NT2/D1 (cell line): ENCODE results near the gene ABLIM2.

Experiments
- DNase-seq: peaks from one replicate; pipeline ENCODE4 v3.0.0-alpha.2; 2011; ENCODE audit warnings: low read depth, low spot score
- H3K27me3 ChIP-seq: 2 replicates; pipeline ENCODE4 v1.6.0; 2011; ENCODE audit warnings: mild to moderate bottlenecking; ENCODE audit not compliant: insufficient read length, insufficient read depth
- H3K36me3 ChIP-seq: 2 replicates; pipeline ENCODE4 v1.6.1; 2011; ENCODE audit warnings: mild to moderate bottlenecking, low read length, mixed read lengths; ENCODE audit not compliant: insufficient read depth, insufficient read length
- H3K4me1 ChIP-seq: 2 replicates; pipeline ENCODE4 v1.5.1; 2011; ENCODE audit not compliant: insufficient read depth, insufficient read length
- H3K4me3 ChIP-seq: 2 replicates; pipeline ENCODE4 v1.5.1; 2011; ENCODE audit warnings: low read depth; ENCODE audit not compliant: insufficient read length
- H3K9ac ChIP-seq: 2 replicates; pipeline ENCODE4 v1.6.0; 2011; ENCODE audit warnings: low read depth; ENCODE audit not compliant: insufficient read length
- H3K9me3 ChIP-seq: 2 replicates; pipeline ENCODE4 v1.5.1; 2011; ENCODE audit warnings: mild to moderate bottlenecking, low read length; ENCODE audit not compliant: insufficient read depth
- SUZ12 ChIP-seq: IDR thresholded peaks from 2 replicates; pipeline ENCODE4 v1.6.1; 2011; ENCODE audit not compliant: insufficient read length, insufficient read depth; ENCODE audit errors: extremely low read depth
- YY1 ChIP-seq: IDR thresholded peaks from 2 replicates; pipeline ENCODE4 v1.6.1; 2011; ENCODE audit not compliant: insufficient read length, insufficient read depth
- ZNF274 ChIP-seq: IDR thresholded peaks from 2 replicates; pipeline ENCODE4 v1.6.1; 2011; ENCODE audit warnings: mild to moderate bottlenecking, low read depth, low read length

The ABLIM2 gene

DNA sequence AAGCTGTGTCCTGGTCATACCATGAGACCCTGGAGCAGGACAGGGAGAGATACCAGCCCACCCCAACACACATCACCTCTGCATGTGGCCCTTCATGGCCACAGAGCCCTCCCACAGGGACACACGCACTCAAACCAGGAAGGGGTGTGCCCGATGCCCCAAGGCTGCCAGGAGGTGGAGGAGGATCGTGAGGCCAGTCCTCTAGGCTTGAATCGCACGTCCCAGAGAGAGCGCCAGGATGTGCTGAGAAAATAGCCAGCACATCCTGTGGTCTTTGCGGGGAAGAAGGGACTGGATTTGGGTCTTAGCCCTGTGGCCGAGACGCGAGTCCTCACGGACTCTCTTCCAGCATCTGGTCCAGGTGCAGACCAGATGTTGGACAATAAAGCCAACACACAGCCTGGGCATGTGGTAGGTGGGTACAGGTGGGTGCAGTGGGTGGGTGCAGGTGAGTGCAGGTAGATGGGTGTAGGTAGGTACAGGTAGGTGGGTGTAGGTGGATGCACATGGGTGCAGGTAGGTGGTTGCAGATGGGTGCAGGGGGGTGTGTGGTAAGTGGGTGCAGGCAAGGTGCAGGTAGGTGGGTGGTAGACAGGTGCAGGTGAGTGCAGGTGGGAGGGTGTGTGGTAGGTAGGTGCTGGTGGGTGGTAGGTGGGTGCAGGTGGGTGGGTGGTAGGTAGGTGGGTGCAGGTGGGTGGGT, 124.6 kb downstream of the ABLIM2 start:
- Histone ChIP-seq H3K9ac (no peak overlapping the region), H3K4me3 (no peak overlapping the region), H3K4me1 (peaks cover 21% of the 10 kb centered on the region), H3K36me3 (no peaks in the 10 kb centered on the region), H3K27me3 (no peaks in the 10 kb centered on the region), H3K9me3 (no peaks in the 10 kb centered on the region)
- DNase-seq: no peak
- TF ChIP-seq YY1: no peak

DNA sequence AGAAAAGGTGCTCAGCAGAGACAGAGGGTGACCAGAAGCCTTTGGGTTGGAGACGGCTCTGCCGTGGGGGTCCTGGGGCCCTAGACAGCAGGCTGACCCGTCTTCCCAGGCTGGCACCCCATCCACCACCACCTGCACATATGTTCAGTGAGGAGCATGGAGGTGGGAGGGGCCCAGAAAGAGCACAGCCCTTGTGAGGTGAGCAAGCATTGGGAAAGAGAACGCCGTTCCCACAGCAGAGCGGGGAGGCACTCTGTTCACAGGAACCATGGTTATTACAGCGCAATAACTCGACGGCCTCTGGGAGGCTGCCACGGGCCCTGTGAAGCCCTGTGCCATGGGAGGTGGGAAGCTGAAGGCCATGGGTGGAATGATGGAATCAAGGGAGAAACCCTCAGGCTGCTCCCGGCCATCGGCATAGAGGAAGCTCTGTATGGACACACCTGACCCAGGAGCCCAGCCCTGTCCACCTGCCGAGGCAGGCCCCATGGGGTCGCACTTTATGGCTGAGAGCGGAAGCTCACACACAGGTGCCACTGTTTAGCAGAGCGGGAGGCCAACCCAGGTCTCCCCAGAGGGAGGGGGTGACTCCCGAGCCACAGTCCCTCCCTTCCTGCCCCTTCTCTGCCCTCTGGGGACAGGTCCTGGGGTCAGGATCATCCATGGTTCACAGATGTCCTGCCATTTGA, 125.4 kb downstream of the ABLIM2 start:
- Histone ChIP-seq H3K9me3 (no peaks in the 10 kb centered on the region), H3K27me3 (no peaks in the 10 kb centered on the region), H3K36me3 (no peaks in the 10 kb centered on the region), H3K4me1 (peaks cover 14% of the 10 kb centered on the region), H3K4me3 (no peak overlapping the region), H3K9ac (no peak overlapping the region)
- DNase-seq: no peak
- TF ChIP-seq YY1 (no peak), ZNF274 (no peak), SUZ12 (no peak)

DNA sequence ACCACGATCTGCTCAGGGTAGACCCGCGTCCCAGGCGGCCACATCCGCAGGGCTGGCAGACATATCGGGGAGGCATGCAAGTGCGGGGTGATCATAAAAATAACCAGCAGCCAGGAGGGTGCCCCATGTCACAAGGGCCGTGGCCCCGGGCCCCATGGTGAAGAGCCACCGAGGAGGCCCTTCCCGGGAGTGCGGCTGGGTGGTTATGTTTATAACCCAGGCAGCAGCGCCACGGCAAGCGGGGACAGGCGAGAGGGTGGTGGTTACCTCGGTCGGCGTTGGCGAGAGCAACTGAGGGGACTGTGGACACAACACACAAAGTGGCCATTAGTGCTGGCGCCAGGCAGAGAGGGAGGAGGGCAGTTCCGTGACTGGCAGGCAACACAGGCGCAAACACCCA, 126.2 kb downstream of the ABLIM2 start:
- no peak for DNase-seq
- H3K36me3 ChIP-seq: no peaks in the 10 kb centered on the region
- H3K4me1 ChIP-seq: peaks cover 12% of the 10 kb centered on the region
- H3K4me3 ChIP-seq: no peak overlapping the region
- no peaks in the 10 kb centered on the region for H3K27me3 ChIP-seq
- no peaks in the 10 kb centered on the region for H3K9me3 ChIP-seq
- TF ChIP-seq ZNF274: no peak
- no peak for TF ChIP-seq YY1
- no peak for TF ChIP-seq SUZ12
- H3K9ac ChIP-seq: no peak overlapping the region

DNA sequence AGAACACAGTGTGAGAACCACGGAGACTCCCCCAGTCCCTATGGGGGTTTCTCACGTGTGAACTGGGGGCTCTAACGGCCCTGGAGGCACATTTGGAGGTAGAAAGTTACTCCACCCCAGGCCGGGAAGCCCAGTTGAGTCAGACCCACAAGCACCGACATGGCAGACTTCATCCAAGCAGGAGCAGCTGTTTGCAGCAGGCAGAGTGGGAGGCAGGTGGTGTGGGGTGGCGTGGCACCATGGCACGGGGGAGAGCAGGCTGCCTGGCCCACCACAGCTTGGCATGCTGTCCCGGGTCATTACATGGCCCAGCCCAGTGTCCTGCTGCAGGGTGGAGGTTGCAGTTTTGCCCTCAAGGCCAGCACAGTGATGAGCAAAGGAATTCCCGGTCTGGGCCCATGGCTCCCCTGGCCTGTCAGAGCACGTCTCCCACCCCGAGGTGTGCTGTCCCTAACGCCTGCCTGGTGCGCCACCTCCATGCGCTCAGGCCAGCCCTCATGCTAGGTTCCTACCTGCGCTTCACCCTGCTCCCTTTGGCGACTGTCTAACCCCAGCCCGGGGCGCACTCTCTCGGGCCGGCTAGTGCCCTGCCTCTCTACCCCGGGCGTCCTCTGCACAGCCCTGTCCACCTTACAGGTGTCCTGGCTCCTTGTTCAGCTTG, 128.4 kb downstream of the ABLIM2 start:
- TF ChIP-seq ZNF274 (no peak), YY1 (no peak), SUZ12 (no peak)
- H3K4me3 ChIP-seq: no peak overlapping the region

DNA sequence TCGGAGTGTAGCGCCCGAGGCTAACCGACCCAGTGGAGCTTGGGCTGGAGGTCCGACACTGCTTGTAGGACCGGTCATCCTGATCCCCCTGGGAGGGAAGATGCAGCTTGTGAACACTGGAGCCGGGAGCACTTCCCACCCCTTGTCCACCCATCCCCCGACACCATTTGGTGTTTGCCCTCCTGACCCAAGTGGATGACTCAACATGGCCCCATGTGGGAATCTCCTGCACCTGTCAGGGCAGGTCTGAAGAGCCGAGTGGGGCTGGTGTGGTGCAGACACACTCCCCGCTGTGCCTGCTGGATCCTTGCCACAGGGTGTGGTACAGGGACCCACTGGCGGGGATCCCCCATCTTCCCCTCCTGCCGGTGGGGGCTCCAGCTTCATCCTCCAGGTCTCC, 128.9 kb downstream of the ABLIM2 start:
- no peak for TF ChIP-seq SUZ12
- no peak for TF ChIP-seq YY1
- TF ChIP-seq ZNF274: no peak

More for the DNA sequence above, 128.4 kb downstream of the ABLIM2 start:
- H3K4me1 ChIP-seq: peaks cover 12% of the 10 kb centered on the region
- H3K9me3 ChIP-seq: no peaks in the 10 kb centered on the region
- no peaks in the 10 kb centered on the region for H3K27me3 ChIP-seq
- no peak overlapping the region for H3K9ac ChIP-seq
- no peaks in the 10 kb centered on the region for H3K36me3 ChIP-seq
- no peak for DNase-seq

DNA sequence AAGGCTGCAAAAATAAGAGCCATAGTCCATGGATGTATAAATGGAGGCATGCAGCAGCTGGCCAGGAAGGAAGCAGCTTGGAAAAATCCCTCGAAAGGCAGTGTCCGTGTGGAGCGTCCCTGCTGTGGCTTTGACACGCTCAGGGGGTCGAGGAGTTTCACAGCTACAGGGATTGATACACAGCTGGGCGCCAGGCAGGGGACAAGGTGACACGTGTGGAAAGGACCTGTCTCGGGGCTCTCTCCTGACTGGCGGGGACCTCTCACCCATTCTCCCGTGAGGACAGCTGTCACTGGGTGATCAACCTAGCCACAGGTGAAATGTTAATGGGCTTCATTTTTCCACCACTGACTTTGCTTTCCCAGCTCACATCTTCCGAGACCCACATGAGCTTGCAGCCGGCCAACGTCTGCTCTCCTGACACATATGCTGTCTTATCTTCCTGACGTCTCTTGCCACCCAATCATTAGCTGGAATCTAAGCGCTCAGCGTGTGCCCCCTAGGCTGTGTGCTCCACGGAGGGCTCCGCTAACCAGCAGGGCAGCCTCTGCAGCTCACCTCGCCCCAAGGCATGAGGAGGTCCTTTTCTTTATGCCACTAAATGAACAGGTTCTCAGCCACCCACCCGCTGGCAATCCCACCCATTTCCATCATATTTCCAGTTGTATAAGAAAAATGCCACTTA, 129.6 kb downstream of the ABLIM2 start:
- Histone ChIP-seq H3K4me1 (peaks cover 15% of the 10 kb centered on the region), H3K9ac (no peak overlapping the region), H3K36me3 (no peaks in the 10 kb centered on the region), H3K9me3 (no peaks in the 10 kb centered on the region), H3K4me3 (no peak overlapping the region), H3K27me3 (no peaks in the 10 kb centered on the region)
- DNase-seq: no peak
- TF ChIP-seq SUZ12 (no peak), ZNF274 (no peak), YY1 (no peak)

More for the DNA sequence above, 128.9 kb downstream of the ABLIM2 start:
- H3K9me3 ChIP-seq: no peaks in the 10 kb centered on the region
- H3K36me3 ChIP-seq: no peaks in the 10 kb centered on the region
- H3K4me3 ChIP-seq: no peak overlapping the region
- H3K9ac ChIP-seq: no peak overlapping the region
- peaks cover 10% of the 10 kb centered on the region for H3K4me1 ChIP-seq
- DNase-seq: no peak
- no peaks in the 10 kb centered on the region for H3K27me3 ChIP-seq

DNA sequence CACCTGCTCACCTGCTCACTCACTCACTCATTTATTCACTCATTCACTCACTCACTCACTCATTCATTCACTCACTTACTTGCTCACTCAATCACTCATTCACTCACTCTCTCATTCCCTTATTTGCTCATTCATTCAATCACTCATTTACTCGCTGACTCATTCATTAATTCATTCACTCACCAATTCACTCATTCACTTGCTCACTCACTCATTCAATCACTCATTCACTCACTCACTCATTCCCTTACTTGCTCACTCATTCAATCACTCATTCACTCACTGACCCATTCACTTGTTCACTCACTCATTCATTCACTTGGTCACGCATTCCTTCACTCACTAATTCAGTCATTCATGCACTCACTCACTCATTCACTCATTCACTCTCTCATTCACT, 130.2 kb downstream of the ABLIM2 start:
- TF ChIP-seq SUZ12: no peak
- TF ChIP-seq YY1: no peak
- TF ChIP-seq ZNF274: no peak
- Histone ChIP-seq H3K27me3 (peaks cover 4% of the 10 kb centered on the region), H3K4me3 (no peak overlapping the region), H3K36me3 (no peaks in the 10 kb centered on the region), H3K9me3 (no peaks in the 10 kb centered on the region), H3K9ac (no peak overlapping the region), H3K4me1 (peaks cover 18% of the 10 kb centered on the region)
- no peak for DNase-seq
